GM21619 (cell line): ENCODE data around the gene ATXN7.
A peak's percentile ranks its signal among the peaks of the same experiment; 100 is the strongest.

Experiments
- ATAC-seq: cut with Tn5 transposase; IDR thresholded peaks from one replicate; pipeline ENCODE4 v1.9.1; 2021; ENCODE audit not compliant: unreplicated experiment

ATXN7 gene

DNA sequence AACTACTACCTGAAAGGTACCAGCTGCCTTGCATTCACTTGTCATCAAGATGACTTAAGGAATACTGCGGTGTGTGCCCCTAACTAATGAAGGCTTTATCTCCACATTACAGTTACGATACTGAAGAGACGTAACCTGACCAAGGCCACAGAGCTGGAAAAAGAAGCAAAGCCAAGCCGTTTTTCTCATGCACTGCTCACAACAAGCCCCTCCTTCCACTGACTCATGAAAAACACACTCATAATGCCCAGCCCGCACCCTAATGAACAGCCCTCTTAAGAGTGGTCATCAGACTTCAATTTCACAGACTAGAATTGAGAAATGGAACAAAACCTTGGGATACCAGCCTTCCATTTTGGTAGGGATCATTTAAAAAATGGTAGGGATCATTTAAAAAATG lies 148.0 kb downstream of the ATXN7 start:
- ATAC-seq, result no peak

DNA sequence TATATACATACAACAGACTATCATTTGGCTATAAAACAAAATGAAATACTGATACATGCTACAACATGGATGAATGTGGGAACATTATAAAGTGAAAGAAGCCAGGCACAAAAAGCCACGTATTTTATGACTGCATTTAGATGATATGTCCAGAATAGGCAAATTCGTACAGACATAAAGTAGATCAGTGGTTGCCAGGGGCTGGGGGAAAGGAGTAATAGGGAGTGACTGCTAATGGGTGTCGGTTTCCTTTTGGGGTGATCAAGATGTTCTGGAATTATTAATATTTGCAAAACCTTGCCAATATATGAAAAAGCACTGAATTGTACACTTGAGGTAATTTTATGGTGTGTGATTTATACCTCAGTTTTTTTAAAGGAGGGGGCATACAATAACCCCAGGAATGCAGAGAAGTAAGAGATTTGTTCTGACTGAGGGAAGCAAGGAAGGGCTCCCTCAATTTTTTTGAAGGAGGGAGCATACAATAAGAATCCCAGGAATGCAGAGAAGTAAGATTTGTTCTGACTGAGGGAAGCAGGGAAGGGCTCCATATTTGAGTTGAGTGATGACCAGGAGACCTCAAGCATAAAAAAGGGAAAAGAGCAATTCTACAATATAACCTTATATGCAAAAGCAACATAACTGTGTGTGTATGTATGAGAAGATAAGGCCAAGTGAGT lies 153.4 kb downstream of the ATXN7 start:
- ATAC-seq, result no peak

DNA sequence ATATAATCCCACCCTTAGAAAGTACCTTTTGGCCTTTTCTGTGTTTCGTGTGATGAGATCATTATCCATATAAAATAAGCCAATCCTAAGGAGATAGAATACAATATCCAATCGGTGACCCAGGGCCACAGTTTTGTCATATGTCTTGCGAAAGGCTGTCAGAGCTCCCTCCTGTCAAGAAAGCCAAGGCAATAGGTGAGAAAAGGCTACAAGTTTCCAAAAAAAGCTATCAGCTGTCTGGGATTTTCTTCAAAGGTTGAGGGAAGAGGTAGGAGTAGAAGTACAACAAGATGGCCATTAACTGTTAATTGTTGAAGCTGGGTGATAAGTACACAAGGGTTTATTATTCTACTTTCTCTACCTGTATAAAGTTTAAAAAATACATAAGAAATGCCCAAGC lies 155.6 kb downstream of the ATXN7 start:
- no peak for ATAC-seq

DNA sequence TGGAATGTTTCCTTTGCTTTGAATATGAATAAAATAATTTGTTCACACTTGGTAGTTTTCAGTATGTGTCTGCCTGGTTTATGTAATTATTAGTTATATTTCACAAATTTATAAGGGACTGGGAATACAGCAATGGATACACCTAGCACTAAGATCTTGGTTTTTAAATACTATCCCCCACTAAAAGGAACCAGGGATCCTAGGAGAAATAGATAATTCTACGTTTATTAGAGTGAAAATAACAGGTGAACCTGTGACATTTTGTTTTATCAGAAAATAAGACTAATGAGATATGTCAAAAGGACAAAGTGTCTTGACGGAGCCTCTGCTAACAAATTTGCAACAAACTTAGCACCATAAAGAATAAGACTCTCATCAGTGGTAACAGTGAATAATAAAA lies 156.2 kb downstream of the ATXN7 start:
- no peak for ATAC-seq

DNA sequence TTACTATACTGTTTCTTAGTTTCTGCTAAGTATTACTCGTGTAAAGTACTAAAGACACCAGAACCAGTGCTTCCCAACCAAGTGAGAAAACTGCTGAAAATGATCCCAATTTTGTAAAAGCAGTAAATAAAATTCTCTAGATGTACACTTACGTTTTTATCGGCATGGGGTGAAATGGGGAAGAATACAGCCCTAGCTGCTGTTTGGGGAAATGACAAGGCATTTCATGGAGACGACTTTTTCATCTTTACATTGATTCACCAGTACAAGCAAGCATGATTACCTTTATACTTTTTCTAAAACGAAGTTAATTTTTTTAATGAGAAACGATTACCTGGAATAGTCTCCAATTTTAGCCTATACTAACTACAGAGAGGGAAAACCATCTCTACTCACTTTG lies 158.3 kb downstream of the ATXN7 start:
- no peak for ATAC-seq

DNA sequence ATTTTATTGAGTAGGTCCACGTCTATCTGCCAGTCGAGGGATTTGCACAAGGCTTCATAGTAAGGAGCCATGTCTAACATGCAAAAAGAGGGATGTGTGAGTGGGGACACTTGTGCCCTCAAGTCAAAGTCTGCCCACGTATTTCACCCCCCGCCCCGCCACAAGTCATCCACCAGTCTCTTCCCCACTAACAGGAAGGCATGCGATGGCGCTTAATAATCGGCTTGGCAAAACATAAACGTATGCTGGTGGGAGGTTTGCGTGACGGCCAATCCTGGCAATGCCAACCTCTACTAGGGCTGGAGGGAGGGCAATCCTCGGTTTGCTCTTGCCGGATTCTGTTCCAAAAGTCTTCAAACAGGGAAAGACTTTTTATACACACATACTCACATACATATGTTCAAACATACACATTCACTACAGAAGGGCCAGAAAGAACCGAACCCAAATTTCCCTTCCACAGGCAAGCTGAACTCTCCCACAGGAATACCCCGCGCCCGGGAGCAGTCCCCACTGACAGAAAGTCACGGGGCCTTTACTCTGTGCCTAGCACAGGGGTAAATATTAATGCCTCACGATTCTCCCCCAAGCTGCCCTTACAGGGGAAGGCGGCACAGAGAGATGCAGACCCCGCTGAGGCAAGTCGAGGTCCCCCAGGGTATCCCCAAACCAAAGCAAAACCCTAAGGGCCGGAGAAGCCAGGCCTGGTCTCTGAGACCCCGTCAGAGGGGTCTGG lies 159.0 kb downstream of the ATXN7 start:
- ATAC-seq, result peak; percentile 18

DNA sequence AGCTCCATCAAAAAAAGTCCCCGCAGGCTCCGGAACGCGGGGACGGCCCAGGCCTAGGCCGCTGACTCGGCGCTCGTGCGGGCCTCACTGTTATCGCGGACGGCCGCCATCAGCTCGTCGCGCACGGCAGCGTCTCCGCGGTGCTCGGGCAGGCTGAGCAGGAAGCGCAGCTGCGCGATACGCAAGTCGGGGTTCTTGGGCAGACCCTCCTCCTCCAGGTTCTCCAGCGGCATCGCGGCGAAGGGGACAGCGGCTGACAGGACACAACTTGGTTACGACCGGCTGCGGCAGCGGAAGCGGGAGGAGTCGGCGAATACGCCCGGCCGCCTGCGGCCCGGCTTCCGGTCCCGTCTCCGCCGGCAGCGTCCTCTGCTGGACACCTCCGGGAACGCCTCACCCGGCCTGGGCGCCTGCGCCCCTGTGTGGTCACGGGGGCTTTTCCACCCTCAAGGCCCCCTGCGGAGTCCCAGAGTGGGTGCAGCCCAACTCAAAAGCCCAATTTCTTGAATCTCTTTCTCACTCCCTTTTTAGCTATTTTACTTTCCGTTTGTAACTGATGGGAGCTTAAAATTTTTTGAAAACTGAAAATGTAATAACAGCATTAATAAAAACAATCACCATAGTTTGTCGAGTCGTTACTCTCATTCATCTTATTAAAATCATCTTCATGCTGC lies 159.7 kb downstream of the ATXN7 start, which contains the start of gene PSMD6:
Gene PSMD6, minus strand, starts transcription at position 308 of the 674 bp plus-strand sequence. Its CDS starts 75 bp downstream, at position 233.
- ATAC-seq, result peak; percentile 96

DNA sequence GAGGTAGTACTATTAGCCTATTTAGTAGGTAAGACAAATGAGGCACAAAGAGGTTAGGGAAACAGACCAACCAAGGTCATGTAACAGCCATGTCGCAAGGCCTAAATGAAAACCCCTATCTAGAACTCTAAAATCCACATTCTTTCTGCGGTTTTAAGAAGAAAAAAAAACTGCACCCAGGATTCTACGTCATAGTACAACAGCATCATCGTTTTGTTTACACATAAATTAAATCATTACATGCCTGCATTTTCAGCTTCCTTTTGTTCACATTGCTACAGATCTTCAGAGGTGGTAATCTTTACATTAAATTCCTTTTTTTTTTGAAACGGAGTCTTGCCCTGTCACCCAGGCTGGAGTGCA lies 160.2 kb downstream of the ATXN7 start:
- ATAC-seq, result no peak

DNA sequence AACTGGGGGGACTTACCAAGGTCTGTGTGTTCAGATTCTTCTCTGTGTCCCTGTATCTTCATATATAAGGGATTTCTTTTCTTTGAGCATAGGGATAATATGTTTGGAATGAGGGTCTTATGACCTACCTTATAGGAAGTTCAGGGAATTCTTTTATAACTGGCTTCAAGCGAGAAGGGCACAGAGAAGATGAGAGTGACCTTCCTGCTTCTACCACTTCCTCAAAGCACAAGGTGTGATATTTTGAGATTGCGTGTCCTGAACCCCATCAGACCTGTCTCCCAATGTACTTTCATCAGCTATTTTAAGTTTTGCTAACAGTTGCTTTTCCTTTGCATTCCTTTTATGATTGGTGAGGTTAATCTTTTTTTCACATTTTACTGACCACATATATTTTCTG lies 162.7 kb downstream of the ATXN7 start:
- no peak for ATAC-seq

DNA sequence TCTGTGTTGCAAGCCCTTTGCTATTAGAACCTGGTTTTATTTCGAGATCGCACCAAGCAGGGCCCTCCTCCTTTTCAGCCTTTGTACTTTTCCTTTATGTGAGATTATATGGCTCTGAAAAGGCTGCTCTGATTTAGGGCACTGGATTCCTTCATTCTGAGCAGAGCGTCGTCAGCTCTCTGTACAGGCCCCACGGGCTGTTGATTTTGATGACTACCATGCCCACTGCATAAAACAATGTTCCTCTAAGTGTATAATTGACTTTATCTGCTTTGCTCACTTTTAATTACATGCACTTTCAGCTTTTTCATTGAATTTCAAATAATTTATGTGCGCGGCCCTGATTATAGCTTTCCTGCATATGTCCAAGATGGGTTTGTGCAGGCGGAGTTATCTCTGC lies 164.0 kb downstream of the ATXN7 start:
- ATAC-seq, result no peak

DNA sequence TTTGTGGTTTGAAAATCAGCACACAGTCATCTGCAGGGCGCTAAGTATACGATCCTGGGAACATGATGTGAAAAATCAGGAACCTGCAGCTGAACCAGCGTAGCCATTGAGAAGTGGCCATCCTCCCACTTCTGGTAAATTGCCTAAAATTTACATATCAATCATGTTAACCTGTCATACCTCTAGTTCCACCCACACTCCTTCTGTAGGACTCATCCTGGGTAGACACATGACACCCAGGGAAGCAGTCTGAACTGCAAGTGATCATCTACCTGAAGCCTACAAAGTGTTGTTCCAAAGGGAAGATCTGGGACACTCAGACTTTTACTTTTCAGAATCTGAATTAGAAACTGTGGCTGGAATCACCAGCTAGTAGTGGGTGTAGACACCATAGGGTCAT lies 165.1 kb downstream of the ATXN7 start:
- ATAC-seq, result no peak

DNA sequence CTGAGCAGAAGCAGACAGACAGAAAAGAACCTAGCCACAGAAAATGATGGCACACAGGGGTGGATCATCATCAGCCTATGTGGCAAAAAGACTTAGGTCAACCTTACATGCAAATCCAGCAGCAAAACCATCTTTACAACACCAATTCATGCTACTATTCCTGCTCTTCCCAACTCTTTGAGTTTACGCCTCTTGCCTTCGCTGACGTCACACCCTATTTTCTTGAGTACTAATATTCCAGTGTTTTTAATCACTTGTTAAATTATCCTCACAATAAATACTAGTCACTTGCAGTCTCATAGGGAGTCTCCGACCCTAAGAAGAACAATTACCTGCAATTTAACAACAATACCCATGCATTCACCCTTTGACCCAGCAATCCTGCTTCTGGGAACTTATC lies 165.6 kb downstream of the ATXN7 start:
- no peak for ATAC-seq

DNA sequence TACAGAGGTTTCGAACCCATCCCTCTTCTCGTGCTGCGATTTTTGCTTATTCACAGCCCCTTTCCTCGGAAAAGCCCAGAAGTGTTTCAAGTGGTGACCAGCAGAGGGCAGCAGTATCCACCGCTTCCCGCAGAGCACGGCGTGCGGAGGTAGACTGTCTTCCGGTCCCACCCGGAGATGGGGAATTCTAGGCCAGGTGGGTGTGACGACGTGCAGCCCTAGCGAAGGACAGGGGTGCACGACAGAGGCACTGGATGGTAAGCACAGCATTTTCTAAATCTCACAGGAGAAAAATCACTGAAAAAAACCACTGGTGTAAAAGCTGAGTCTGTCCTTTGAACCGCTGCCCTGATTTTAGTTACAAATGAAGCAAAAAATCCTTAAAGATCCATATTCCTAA lies 167.1 kb downstream of the ATXN7 start:
- ATAC-seq, result peak; percentile 95

DNA sequence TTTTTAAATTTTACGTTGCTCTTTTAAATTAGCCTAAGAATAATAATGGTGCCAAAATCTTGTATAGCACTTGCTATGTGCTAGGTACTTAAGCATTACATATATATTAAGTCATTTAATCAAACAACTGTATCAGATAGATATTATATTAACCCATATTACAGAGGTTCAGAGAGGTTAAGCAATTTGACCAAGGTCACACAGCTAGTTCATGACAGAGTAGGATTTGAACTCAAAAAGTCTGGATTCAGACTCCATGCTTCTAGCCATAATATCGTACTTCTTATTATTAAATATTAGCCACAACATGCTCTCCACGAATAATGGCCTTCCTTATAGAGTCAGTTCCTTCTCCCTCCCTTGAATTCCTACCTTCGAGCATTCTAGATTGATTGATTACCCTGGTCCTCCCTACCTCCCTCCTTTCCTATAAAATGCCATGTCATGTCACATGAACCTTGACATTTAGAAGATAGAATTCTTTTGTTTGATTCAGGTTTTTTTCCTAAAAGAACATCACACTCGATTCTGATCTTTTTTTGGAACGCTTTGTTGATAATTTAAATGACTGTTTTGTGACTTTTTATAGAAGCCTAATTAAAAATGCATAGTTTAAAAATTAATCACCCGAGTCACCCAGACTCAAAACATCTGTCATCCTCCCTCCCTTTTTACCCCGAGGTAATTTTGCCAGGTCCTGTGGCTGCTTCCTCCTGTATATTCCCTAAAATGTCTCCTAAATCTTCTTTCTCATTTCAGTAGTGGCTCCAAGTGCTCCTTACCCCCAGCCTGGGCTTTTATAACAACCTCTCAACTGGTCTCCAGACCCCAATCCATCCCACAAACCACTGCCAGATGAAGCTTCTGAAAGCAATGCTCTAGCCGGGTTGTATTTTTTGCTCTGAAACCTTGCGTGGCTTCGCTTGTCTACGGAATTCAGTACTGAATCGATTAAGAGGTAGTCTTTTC lies 168.2 kb downstream of the ATXN7 start:
- ATAC-seq, result no peak

DNA sequence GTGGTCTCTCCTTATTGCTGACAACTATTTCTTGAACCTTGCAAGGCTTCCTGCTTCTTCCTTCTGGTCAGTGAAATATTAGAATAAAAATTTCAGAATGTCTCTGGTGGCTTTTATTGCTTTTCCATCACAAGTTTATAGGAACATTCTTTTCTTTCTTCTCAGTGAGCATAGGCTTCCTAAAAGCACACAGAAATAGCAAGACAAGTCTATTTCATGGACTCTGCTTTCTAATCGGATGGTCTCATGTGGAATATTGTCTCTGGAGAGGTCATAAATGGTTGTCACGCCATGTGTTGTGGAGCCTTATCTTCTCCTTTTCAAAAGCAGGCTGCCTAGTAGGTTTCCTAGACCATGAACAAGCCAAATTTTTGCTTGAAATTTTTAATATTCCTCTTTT lies 169.4 kb downstream of the ATXN7 start:
- no peak for ATAC-seq

DNA sequence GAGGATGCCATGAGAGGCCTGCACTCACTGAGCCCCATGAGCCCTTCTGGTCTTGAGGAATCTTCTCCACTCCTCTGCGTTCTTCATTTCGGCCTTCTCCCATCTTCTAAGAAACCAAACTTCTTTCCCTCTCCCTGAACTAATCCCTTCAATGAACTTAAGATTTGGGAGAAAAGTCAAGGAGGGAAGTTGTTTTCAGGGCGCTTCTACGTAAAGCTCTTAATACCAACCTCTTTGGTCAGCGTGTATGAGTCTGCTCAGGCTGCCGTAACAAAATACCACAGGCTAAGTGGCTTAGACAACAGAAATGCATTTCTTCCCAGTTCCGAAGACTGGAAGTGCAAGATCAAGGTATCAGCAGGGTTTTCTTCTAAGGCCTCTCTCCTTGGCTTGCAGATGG lies 173.4 kb downstream of the ATXN7 start:
- ATAC-seq, result no peak

DNA sequence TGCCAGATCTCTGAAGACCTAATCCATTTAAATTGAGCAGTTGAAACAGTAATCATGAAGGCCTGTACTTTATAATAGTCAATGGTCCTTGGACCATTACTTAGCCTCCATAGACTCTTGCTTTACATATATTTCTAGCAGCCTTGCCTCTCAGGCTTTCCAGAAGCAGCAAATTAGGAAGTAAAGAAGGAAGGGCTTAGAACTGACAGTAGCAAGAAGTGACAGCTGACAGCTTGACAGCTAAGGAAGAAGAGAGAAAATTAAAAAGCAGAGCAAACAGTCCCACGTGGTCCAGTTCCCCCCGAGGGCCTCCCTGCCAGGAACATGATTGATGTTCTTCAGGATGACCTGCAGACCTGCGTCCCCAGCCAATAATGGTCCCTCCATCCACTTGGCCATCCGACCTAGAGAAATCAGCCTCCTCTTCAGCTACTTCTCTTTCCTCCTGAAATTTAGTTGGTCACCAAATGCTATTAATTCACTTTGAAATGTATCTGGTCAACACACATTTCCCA lies 174.6 kb downstream of the ATXN7 start:
- no peak for ATAC-seq

DNA sequence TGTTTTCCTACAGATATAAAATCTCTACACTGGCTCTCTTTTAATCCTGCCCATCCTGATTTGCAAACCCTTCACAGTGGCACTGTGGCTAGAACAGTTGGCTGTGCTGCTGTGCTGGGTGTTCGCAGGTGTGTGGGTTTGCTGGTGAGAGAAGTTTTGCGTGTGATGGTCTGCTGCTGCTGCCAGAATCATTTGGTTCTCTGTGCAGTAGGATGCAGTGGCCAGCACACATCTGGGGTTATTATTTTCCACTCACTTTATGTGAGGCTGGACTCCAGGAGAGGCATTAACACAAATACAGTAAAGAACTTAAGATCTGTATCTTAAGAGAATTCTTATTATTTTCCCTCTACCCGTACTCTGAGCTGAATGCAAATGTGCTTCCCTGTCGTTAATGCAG lies 175.7 kb downstream of the ATXN7 start:
- ATAC-seq, result no peak

DNA sequence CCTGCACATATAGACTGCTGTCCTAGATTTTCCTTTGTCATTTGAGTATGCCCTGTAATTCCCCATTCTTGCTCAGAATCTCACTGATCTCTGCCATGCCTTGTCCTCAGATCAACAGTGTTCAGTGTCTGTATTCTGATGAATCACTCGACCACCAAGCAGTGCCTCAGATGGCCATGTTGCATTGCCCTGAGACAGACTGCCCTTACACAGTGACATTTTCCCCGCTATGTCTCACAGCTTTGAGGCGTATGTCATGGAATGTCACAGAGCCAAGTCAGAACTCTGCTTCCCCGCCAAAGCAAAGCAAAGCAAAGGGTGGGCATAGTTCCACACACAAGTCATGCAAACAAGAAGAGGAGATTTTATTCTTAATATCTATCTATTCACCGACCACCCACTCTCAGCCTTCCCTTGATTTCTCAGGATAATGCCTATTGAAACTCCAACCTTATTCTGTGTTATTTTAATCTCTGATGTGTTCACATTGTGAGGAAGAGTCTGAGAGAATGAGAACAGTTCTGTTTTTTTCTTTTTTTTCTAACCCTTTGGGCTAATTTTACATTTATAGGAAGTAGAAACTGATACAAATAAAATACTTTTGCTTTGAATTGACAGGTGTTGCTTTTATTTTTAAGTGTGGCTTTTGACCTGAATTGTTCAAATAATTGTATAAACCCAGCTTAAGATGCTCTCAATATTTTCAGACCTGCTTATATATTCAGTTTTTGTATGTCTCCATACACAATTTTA lies 176.5 kb downstream of the ATXN7 start:
- ATAC-seq, result no peak

DNA sequence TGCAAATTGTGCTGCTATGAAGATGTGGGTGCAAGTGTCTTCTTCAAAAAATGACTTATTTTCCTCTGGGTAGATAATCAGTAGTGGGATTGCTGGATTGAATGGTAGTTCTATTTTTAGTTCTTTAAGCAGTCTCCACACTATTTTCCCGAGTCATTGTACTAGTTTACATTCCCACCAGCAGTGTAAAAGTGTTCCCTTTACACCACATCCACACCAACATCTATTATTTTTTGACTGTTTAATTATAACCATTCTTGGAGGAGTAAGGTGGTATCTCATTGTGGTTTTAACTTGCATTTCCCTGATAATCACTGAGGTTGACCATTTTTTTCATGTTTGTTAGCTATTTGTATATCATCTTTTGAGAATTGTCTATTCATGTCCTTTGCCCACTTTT lies 179.3 kb downstream of the ATXN7 start:
- no peak for ATAC-seq
